ENCODE results near the gene HDGFL1. TPM values are rescaled to one million over a fixed set of nuclear protein-coding genes. Genes with fewer than 3 reads are reported as not detected.

Gene HDGFL1
- total and polyA plus RNA-seq, 2 experiments from 2014 or later = not detected

- Histone ChIP-seq H3K9me2 (ENCODE audit: insufficient read depth) (no peaks in the 10 kb centered on the region), H3K4me1 (ENCODE audit: insufficient read depth) (no peaks in the 10 kb centered on the region), H3K79me2 (replicated peaks; ENCODE audit: insufficient read depth) (no peaks in the 10 kb centered on the region), H4K20me1 (replicated peaks; ENCODE audit: insufficient read depth) (no peaks in the 10 kb centered on the region), H3F3A (replicated peaks; ENCODE audit: low read depth) (no peaks in the 10 kb centered on the region), H3K4me2 (no peak overlapping the region), H3K27ac (ENCODE audit: low read depth) (no peak overlapping the region), H2AFZ (no peak overlapping the region), H3K4me3 (no peak overlapping the region), H3K36me3 (ENCODE audit: insufficient read depth) (no peaks in the 10 kb centered on the region), H3K27me3 (ENCODE audit: insufficient read depth) (no peaks in the 10 kb centered on the region)
- Mint-ChIP-seq H3K36me3 (ENCODE audit: low read depth) (no peaks in the 10 kb centered on the region), H3K4me3 (no peak overlapping the region), H3K9me3 (no peaks in the 10 kb centered on the region), H3K27ac (no peak overlapping the region), H3K4me1 (no peaks in the 10 kb centered on the region), H3K27me3 (ENCODE audit: insufficient read depth, low read depth, poor library complexity) (no peaks in the 10 kb centered on the region)
- no peak for ATAC-seq
- TF ChIP-seq ZNF114 (CRISPR knock-in tag; IDR thresholded peaks at IDR 0.05) (no peak), EZH2 (IDR thresholded peaks at IDR 0.05; ENCODE audit: low read depth, unreplicated experiment) (no peak), STAT1 (IDR thresholded peaks at IDR 0.05; ENCODE audit: unreplicated experiment) (no peak), ZNF462 (CRISPR knock-in tag; IDR thresholded peaks at IDR 0.05) (no peak), EZH2phosphoT487 (IDR thresholded peaks at IDR 0.05; ENCODE audit: unreplicated experiment) (no peak)
- TF ChIP-seq, protein P1, sequence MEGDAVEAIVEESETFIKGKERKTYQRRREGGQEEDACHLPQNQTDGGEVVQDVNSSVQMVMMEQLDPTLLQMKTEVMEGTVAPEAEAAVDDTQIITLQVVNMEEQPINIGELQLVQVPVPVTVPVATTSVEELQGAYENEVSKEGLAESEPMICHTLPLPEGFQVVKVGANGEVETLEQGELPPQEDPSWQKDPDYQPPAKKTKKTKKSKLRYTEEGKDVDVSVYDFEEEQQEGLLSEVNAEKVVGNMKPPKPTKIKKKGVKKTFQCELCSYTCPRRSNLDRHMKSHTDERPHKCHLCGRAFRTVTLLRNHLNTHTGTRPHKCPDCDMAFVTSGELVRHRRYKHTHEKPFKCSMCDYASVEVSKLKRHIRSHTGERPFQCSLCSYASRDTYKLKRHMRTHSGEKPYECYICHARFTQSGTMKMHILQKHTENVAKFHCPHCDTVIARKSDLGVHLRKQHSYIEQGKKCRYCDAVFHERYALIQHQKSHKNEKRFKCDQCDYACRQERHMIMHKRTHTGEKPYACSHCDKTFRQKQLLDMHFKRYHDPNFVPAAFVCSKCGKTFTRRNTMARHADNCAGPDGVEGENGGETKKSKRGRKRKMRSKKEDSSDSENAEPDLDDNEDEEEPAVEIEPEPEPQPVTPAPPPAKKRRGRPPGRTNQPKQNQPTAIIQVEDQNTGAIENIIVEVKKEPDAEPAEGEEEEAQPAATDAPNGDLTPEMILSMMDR (conservative IDR thresholded peaks at IDR 0.05; ENCODE audit: low read depth in 2 of 2) = no peak
- DNase-seq (ENCODE audit: low spot score) = no peak
Measured at GRCh38 chr6:22530506-22530905, 38.9 kb upstream of the HDGFL1 start.
